H1 (cell line): Measurements from ENCODE around the gene RALGDS. TPM values are rescaled to one million over a fixed set of nuclear protein-coding genes. Genes with fewer than 3 reads are reported as not detected.

ENCODE experiments used
- CTCF ChIA-PET: fragments of 300-600 bp; sonication (Branson Sonifier 250); formaldehyde crosslinking; loops from one replicate; lab custom pipeline; 2021; ENCODE audit not compliant: partially characterized antibody; lab: Charles Lee
- POLR2A ChIA-PET: fragments of 300-600 bp; sonication (Branson Sonifier 250); formaldehyde crosslinking; loops from one replicate; lab custom pipeline; 2021; ENCODE audit warnings: inconsistent platforms; ENCODE audit not compliant: partially characterized antibody; lab: Charles Lee
- DNase-seq, 2 experiments: peaks; one replicate each; pipeline versions ENCODE4 v3.0.0 to v3.0.0-alpha.2; 2010 to 2022; ENCODE audit warnings: low spot score in 2 of 2, low read depth in 1 of 2, mixed read lengths in 1 of 2
- FAIRE-seq: peaks from 2 replicates; lab custom pipeline; 2011; peaks lifted over from hg19 to GRCh38; lab: Jason Lieb, UNC
- H2AFZ ChIP-seq: 2 replicates; pipeline ENCODE4 v1.8.1; 2012; ENCODE audit warnings: low read length, inconsistent platforms
- H2AK5ac ChIP-seq: 2 replicates; pipeline ENCODE4 v1.6.1; 2013; ENCODE audit warnings: low read depth, low read length
- H2BK120ac ChIP-seq: replicated peaks from 2 replicates; pipeline ENCODE3; 2013; ENCODE audit warnings: low read depth, low read length, inconsistent platforms
- H2BK12ac ChIP-seq: 2 replicates; pipeline ENCODE4 v1.6.1; 2013; ENCODE audit warnings: low read depth, low read length
- H2BK15ac ChIP-seq: 2 replicates; pipeline ENCODE4 v1.6.1; 2013; ENCODE audit warnings: low read length
- H2BK20ac ChIP-seq: 2 replicates; pipeline ENCODE4 v1.6.1; 2013; ENCODE audit warnings: low read length
- H2BK5ac ChIP-seq: 2 replicates; pipeline ENCODE4 v1.6.1; 2013; ENCODE audit warnings: low read depth, low read length
- H3K14ac ChIP-seq: 2 replicates; pipeline ENCODE4 v1.6.1; 2013; ENCODE audit warnings: inconsistent platforms; ENCODE audit not compliant: insufficient read length
- H3K18ac ChIP-seq: 2 replicates; pipeline ENCODE4 v1.6.1; 2013; ENCODE audit warnings: low read length; ENCODE audit errors: extremely low read depth
- H3K23ac ChIP-seq: 2 replicates; pipeline ENCODE4 v1.6.1; 2013; ENCODE audit warnings: inconsistent platforms; ENCODE audit not compliant: insufficient read length
- H3K23me2 ChIP-seq: 2 replicates; pipeline ENCODE4 v1.6.1; 2013; ENCODE audit warnings: low read depth, low read length
- H3K27ac ChIP-seq: 2 replicates; pipeline ENCODE4 v1.6.1; 2011; ENCODE audit warnings: low read depth, low read length, inconsistent platforms
- H3K27me3 ChIP-seq, 4 experiments: replicated peaks in 1 of 4; 1 replicate in 1 of 4; 2 replicates in 3 of 4; pipeline versions ENCODE4 v1.6.1 to v1.8.1; 2011 to 2013; ENCODE audit warnings: low read length in 3 of 4, mild to moderate bottlenecking in 3 of 4, inconsistent platforms in 2 of 4, mixed read lengths in 2 of 4, moderate library complexity in 1 of 4; ENCODE audit not compliant: control insufficient read depth in 3 of 4, insufficient read depth in 3 of 4; ENCODE audit errors: extremely low read depth in 1 of 4
- H3K36me3 ChIP-seq, 4 experiments: 2 replicates each; pipeline versions ENCODE4 v1.6.1 to v1.8.1; 2011 to 2013; ENCODE audit warnings: mild to moderate bottlenecking in 4 of 4, low read length in 3 of 4, moderate library complexity in 2 of 4, control low read depth in 1 of 4, inconsistent platforms in 1 of 4; ENCODE audit not compliant: insufficient read depth in 4 of 4, control insufficient read depth in 2 of 4
- H3K4ac ChIP-seq: replicated peaks from 2 replicates; pipeline ENCODE3; 2013; ENCODE audit warnings: low read length, low read depth, mixed read lengths, inconsistent platforms; ENCODE audit not compliant: insufficient read length
- H3K4me1 ChIP-seq, 4 experiments: replicated peaks in 1 of 4; 1 replicate in 1 of 4; 2 replicates in 3 of 4; pipeline versions ENCODE4 v1.6.1 to v1.8.1; 2011 to 2013; ENCODE audit warnings: low read length in 3 of 4, inconsistent platforms in 2 of 4, mixed read lengths in 1 of 4; ENCODE audit not compliant: insufficient read depth in 4 of 4, control insufficient read depth in 3 of 4
- H3K4me2 ChIP-seq, 2 experiments: 2 replicates each; pipeline versions ENCODE4 v1.6.1 to v1.8.1; 2011 to 2013; ENCODE audit warnings: low read depth in 2 of 2, low read length in 2 of 2, control low read depth in 1 of 2, inconsistent platforms in 1 of 2, mild to moderate bottlenecking in 1 of 2; ENCODE audit not compliant: insufficient read depth in 1 of 2
- H3K4me3 ChIP-seq, 4 experiments: fragments of 200-600, 300-600 bp in 1 of 4; sonication (generic), shearing (Covaris generic), sonication (Bioruptor Twin) in 1 of 4; 2 replicates each; pipeline versions ENCODE4 v1.5.1 to v1.8.1; 2011 to 2016; ENCODE audit warnings: low read length in 4 of 4, low read depth in 3 of 4, control low read depth in 2 of 4, inconsistent platforms in 2 of 4, mild to moderate bottlenecking in 2 of 4, mixed read lengths in 1 of 4, moderate library complexity in 1 of 4; ENCODE audit not compliant: insufficient read depth in 2 of 4; ENCODE audit errors: extremely low read depth in 1 of 4
- H3K56ac ChIP-seq: replicated peaks from 2 replicates; pipeline ENCODE3; 2013; ENCODE audit warnings: low read depth, mild to moderate bottlenecking, mixed read lengths, low read length, inconsistent platforms; ENCODE audit not compliant: insufficient read length
- H3K79me1 ChIP-seq: 2 replicates; pipeline ENCODE4 v1.6.1; 2013; ENCODE audit warnings: low read depth, low read length, control low read depth
- H3K79me2 ChIP-seq, 2 experiments: 2 replicates each; pipeline versions ENCODE4 v1.6.1 to v1.8.1; 2012 to 2013; ENCODE audit warnings: low read length in 2 of 2, mild to moderate bottlenecking in 2 of 2, inconsistent platforms in 1 of 2; ENCODE audit not compliant: insufficient read depth in 2 of 2, control insufficient read depth in 1 of 2
- H3K9ac ChIP-seq, 4 experiments: replicated peaks in 1 of 4; 1 replicate in 1 of 4; 2 replicates in 3 of 4; pipeline versions ENCODE4 v1.6.1 to v1.8.1; 2011 to 2013; ENCODE audit warnings: low read depth in 3 of 4, low read length in 3 of 4, control low read depth in 2 of 4, mild to moderate bottlenecking in 2 of 4, moderate library complexity in 2 of 4, inconsistent platforms in 1 of 4; ENCODE audit errors: extremely low read depth in 1 of 4
- H3K9me3 ChIP-seq, 2 experiments: 2 replicates each; pipeline versions ENCODE4 v1.6.1 to v1.8.1; 2012 to 2013; ENCODE audit warnings: mild to moderate bottlenecking in 2 of 2, moderate library complexity in 2 of 2, control low read depth in 1 of 2, inconsistent platforms in 1 of 2, low read depth in 1 of 2, low read length in 1 of 2, mixed read lengths in 1 of 2; ENCODE audit not compliant: insufficient read depth in 2 of 2
- H4K20me1 ChIP-seq, 2 experiments: replicated peaks in 1 of 2; 2 replicates each; pipeline versions ENCODE3 to v1.8.1; 2011 to 2013; ENCODE audit warnings: inconsistent platforms in 2 of 2, low read length in 2 of 2, mild to moderate bottlenecking in 1 of 2; ENCODE audit not compliant: insufficient read depth in 2 of 2, control insufficient read depth in 1 of 2
- H4K5ac ChIP-seq: 2 replicates; pipeline ENCODE4 v1.6.1; 2013; ENCODE audit warnings: low read length, low read depth, mixed read lengths, inconsistent platforms; ENCODE audit not compliant: insufficient read length
- H4K8ac ChIP-seq: 2 replicates; pipeline ENCODE4 v1.8.0; 2013; ENCODE audit warnings: mild to moderate bottlenecking, moderate library complexity, low read length, inconsistent platforms; ENCODE audit not compliant: insufficient read depth; ENCODE audit errors: extremely low read depth
- H4K91ac ChIP-seq: replicated peaks from 2 replicates; pipeline ENCODE3; 2013; ENCODE audit warnings: low read length, mixed read lengths, inconsistent platforms; ENCODE audit not compliant: insufficient read length
- EZH2 ChIP-seq: fragments of 200-600 bp; sonication (generic); IDR thresholded peaks from 2 replicates; pipeline ENCODE4 v1.7.1; 2012; ENCODE audit warnings: low read depth, mild to moderate bottlenecking, moderate library complexity, low read length, inconsistent platforms; ENCODE audit not compliant: severe bottlenecking
- KDM4A ChIP-seq: IDR thresholded peaks from one replicate; pipeline ENCODE4 v1.7.1; 2012; ENCODE audit warnings: low read depth, mild to moderate bottlenecking, moderate library complexity, low read length, inconsistent platforms; ENCODE audit not compliant: severe bottlenecking
- RNF2 ChIP-seq: fragments of 200-900, 300-1000 bp; sonication (generic); IDR thresholded peaks from 2 replicates; pipeline ENCODE4 v1.7.1; 2016; ENCODE audit warnings: borderline replicate concordance, low read depth, mild to moderate bottlenecking, antibody characterized with exemption, low read length; ENCODE audit not compliant: poor library complexity, severe bottlenecking; ENCODE audit errors: missing control alignments
- SIN3A ChIP-seq, 2 experiments: IDR thresholded peaks in 1 of 2; conservative IDR thresholded peaks in 1 of 2; 2 replicates each; pipeline ENCODE4 v1.6.1; 2011 to 2012; ENCODE audit warnings: low read length in 2 of 2, improper control_type of control experiment in 1 of 2, low read depth in 1 of 2, mild to moderate bottlenecking in 1 of 2
- TBP ChIP-seq: IDR thresholded peaks from 2 replicates; pipeline ENCODE4 v1.6.1; 2011; ENCODE audit warnings: low read depth, low read length, improper control_type of control experiment
- WGBS, 2 experiments: shearing (Covaris generic) in 1 of 2; methylation state at CpG; one replicate each; pipeline versions ENCODE4 v1.1.6 to v1.1.7; 2013 to 2015; ENCODE audit warnings: low lambda C conversion rate in 2 of 2, mixed read lengths in 2 of 2, inconsistent platforms in 1 of 2, low coverage in 1 of 2, missing lambda C conversion rate in 1 of 2; ENCODE audit not compliant: insufficient replicate concordance in 2 of 2, insufficient coverage in 1 of 2, insufficient read length in 1 of 2; ENCODE audit errors: extremely low coverage in 1 of 2, missing lambda C conversion rate in 1 of 2; 5-methylcytosine and 5-hydroxymethylcytosine counted together
- polyA plus RNA-seq, 7 experiments: library from polyadenylated mRNA; depleted of rRNA in 3 of 7; stranded (reverse) in 5 of 7; unstranded in 2 of 7; fragments of >200 nt in 5 of 7; fragments of 200-250 nt in 2 of 7; gene quantifications; 1 replicate in 5 of 7; 2 replicates in 1 of 7; 4 replicates in 1 of 7; pipeline versions ENCODE4 v1.2.1 to v1.2.3, GENCODE V29; 2011 to 2013; ENCODE audit warnings: missing spikeins in 2 of 7, mixed read lengths in 2 of 7
- total RNA-seq: library from RNA; stranded (reverse); fragmentation: NEBNext Ultra II Directional; extraction: Animal tissue kit (Norgen Biotek cat#: 25700); gene quantifications from 2 replicates; pipeline ENCODE4 v1.2.1, GENCODE V29; 2021
- TF ChIP-seq, protein P1 (sequence below): IDR thresholded peaks from 2 replicates; pipeline ENCODE4 v1.6.1; 2012; ENCODE audit warnings: inconsistent platforms

The RALGDS gene
- total and polyA plus RNA-seq, 2 of the 8 experiments (the other 6 are each of a cell fraction or from before 2014, with no cell fraction given), result 14.5 to 25.5 TPM

DNA sequence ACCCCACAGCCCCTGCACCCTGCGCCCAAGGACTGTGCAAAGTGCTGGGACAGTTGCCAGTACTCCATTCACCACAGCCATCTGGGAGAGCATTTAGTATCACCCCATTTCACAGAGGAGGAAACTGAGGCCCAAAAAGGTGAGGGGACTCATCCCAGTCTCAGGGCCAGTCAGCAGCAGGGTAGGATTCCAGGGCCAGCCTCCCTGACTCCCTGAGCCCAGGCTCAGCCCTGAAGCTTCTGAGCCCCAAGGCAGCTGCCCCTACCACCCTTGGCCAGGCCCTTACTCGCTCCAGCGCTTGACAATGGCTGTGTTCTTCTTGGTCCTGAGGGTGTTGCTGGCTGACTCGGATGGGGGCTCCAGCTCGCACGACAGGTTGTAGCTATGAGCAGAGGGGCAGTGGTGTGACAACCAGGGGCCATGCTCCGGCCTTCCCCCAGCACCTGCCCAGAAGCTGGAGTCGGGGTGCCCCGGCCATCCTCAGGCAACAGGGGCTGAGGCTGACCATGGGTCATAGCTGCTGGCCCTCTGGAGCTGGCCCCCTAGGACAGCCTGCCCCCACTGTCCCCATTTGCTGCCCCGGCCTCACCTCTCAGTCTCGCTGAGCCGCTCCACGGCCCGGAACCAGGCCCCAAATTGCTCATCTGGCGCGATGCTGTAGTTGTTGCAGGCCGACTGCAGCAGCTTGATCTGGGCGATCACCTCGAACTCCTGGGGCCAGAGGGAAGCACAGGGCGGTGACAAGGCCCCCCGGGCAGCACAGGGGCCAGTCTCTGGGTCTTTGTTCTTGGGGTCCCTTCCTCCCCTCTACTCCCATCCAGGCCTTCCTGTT is 18.6 kb downstream of the RALGDS start:
- H3K79me1 ChIP-seq, result no peaks in the 10 kb centered on the region
- no peak overlapping the region for H4K5ac ChIP-seq
- no peak overlapping the region for H3K4me3 ChIP-seq
- H3K23ac ChIP-seq, result no peak overlapping the region
- WGBS, 2 experiments, result 87% methylated on average over 21 of the region's 21 CpGs; no CpG with 5 or more reads in 1 of the 2 experiments
- peaks cover 0 to 22% (median 8%) of the 10 kb centered on the region in 4 experiments; a peak in 6 of 8 replicates for H3K36me3 ChIP-seq
- TF ChIP-seq RNF2 (no peak), EZH2 (no peak), TBP (no peak), SIN3A (conservative IDR thresholded peaks at IDR 0.05 in 1 of 2, IDR thresholded peaks at IDR 0.05 in 1 of 2; ENCODE audit: low read depth in 1 of 2, low read length in 2 of 2) (no peak), KDM4A (no peak)
- TF ChIP-seq, protein P1, sequence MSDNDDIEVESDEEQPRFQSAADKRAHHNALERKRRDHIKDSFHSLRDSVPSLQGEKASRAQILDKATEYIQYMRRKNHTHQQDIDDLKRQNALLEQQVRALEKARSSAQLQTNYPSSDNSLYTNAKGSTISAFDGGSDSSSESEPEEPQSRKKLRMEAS, result no peak
- no peak overlapping the region for H3K18ac ChIP-seq
- no peak overlapping the region for H4K8ac ChIP-seq
- no peak overlapping the region for H3K4ac ChIP-seq
- no peaks in the 10 kb centered on the region for H3K27me3 ChIP-seq
- H3K27ac ChIP-seq, result no peak overlapping the region
- no peak overlapping the region for H2BK20ac ChIP-seq
- no peak for DNase-seq
- H3K23me2 ChIP-seq, result no peaks in the 10 kb centered on the region
- H3K56ac ChIP-seq, result no peak overlapping the region
- H3K4me1 ChIP-seq, result peaks cover 0 to 8% (median 3%) of the 10 kb centered on the region in 4 experiments; a peak in 3 of 7 replicates
- H3K4me2 ChIP-seq, result no peak overlapping the region
- no peak for FAIRE-seq
- H3K79me2 ChIP-seq, result no peaks in the 10 kb centered on the region
- H3K9me3 ChIP-seq, result peaks cover 0 to 8% of the 10 kb centered on the region in 2 experiments; a peak in 1 of 4 replicates
- no peak overlapping the region for H3K14ac ChIP-seq
- H2AK5ac ChIP-seq, result no peak overlapping the region
- H2AFZ ChIP-seq, result no peak overlapping the region
- ChIA-PET CTCF (interaction anchor here (1.0 to 19.3 kb wide), 27 partner anchors 8 to 456 kb away, joined by 3 to 337 read pairs (median 6); partner anchors contain the start of gene RALGDS), POLR2A (interaction anchor here (1.8 kb wide), 1 partner anchor 45 kb away, joined by 7 read pairs; no protein-coding TSS in a partner anchor)
- H2BK5ac ChIP-seq, result no peak overlapping the region
- H4K20me1 ChIP-seq, result peaks cover 2 to 11% of the 10 kb centered on the region in 2 experiments
- no peak overlapping the region for H2BK120ac ChIP-seq
- no peak overlapping the region for H4K91ac ChIP-seq
- H3K9ac ChIP-seq, result no peak overlapping the region
- H2BK15ac ChIP-seq, result no peak overlapping the region
- no peak overlapping the region for H2BK12ac ChIP-seq
